ENCODE measurements around the gene DBP. TPM values are rescaled to one million over a fixed set of nuclear protein-coding genes. Genes with fewer than 3 reads are reported as not detected.

The DBP gene
- total RNA-seq, 3 donors from 2014 or later (not counting 1 experiment from before 2014, with no cell fraction given), result 16.4 to 31.2 (median 24.3) TPM

DNA sequence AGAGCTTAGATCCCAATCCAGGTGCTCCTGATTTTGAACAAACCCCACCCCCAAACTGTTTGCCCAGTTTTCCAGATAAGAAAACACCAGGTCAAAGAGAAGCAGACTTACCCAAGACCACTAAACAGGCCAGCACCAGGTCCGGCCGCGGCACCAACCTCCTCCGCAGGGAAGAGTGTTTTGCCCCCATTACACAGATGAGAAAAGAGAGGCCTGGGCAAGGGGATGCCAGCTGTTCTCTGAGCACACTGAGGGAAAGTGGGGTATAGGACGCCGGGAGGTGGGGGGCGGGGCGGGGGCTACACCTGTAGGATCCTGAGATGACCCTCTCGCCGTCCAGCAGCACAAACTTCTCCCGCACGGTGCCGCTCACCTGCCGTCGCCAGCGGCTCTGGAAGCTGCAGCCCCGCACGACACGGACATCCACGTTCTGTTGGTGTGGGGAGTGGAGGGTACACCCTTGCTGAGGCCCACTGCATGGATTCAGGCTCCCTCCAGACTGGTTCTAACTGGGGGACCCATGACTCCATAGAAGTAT is 27.5 kb downstream of the DBP start:
- no peak for DNase-seq
- ATAC-seq, result no peak
- TF ChIP-seq, protein P1, sequence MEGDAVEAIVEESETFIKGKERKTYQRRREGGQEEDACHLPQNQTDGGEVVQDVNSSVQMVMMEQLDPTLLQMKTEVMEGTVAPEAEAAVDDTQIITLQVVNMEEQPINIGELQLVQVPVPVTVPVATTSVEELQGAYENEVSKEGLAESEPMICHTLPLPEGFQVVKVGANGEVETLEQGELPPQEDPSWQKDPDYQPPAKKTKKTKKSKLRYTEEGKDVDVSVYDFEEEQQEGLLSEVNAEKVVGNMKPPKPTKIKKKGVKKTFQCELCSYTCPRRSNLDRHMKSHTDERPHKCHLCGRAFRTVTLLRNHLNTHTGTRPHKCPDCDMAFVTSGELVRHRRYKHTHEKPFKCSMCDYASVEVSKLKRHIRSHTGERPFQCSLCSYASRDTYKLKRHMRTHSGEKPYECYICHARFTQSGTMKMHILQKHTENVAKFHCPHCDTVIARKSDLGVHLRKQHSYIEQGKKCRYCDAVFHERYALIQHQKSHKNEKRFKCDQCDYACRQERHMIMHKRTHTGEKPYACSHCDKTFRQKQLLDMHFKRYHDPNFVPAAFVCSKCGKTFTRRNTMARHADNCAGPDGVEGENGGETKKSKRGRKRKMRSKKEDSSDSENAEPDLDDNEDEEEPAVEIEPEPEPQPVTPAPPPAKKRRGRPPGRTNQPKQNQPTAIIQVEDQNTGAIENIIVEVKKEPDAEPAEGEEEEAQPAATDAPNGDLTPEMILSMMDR (IDR thresholded peaks at IDR 0.05), result no peak
- H3K27ac ChIP-seq (ENCODE audit: low read length), result no peak overlapping the region
- no peaks in the 10 kb centered on the region for H3K9me3 ChIP-seq (ENCODE audit: control insufficient read depth, insufficient read depth, low read length)
- H3K4me3 ChIP-seq (ENCODE audit: low read length), result no peak overlapping the region
- Mint-ChIP-seq H3K4me1 (peaks cover 0 to 4% of the 10 kb centered on the region in 2 donors), H3K9me3 (no peaks in the 10 kb centered on the region), H3K4me3 (no peak overlapping the region), H3K27me3 (ENCODE audit: low read depth in 2 of 2) (no peaks in the 10 kb centered on the region), H3K36me3 (no peaks in the 10 kb centered on the region), H3K27ac (no peak overlapping the region)
- intact Hi-C loops (cut with micrococcal nuclease), result no loop called here
- 96% methylated on average over 20 of the region's 20 CpGs for WGBS (ENCODE audit: insufficient coverage)
- H3K4me1 ChIP-seq (ENCODE audit: control insufficient read depth, insufficient read depth, low read length), result peaks cover 4% of the 10 kb centered on the region
- peaks cover under 1% of the 10 kb centered on the region for H3K36me3 ChIP-seq (ENCODE audit: control insufficient read depth, insufficient read depth, low read length)
- no peaks in the 10 kb centered on the region for H3K27me3 ChIP-seq (ENCODE audit: control insufficient read depth, insufficient read depth, low read length)

DNA sequence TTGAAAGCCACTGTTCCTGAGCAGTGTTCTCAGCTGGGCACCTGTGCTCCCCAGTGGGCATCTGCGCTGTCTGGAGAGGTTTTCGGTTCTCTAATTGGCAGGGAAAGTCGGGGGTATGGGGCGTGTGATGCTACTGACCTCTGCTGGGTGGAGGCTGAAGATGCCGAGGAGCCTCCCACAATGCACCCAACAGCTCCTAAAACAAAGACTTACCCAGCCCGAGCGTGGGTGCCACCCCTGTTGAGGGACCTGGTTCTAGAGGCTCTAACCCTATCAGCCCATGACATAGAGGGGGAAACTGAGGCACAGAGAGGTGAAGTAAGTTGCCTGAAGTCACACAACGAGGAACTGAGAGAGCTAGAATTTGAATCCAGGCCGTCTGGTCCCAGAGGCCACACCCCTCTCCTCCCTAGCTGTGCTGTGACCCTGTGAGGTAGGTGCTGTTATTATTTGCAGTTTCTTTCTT is 28.3 kb downstream of the DBP start:
- Histone ChIP-seq H3K4me1 (ENCODE audit: control insufficient read depth, insufficient read depth, low read length) (peaks cover 4% of the 10 kb centered on the region), H3K27me3 (ENCODE audit: control insufficient read depth, insufficient read depth, low read length) (no peaks in the 10 kb centered on the region), H3K4me3 (ENCODE audit: low read length) (no peak overlapping the region), H3K36me3 (ENCODE audit: control insufficient read depth, insufficient read depth, low read length) (no peaks in the 10 kb centered on the region), H3K27ac (ENCODE audit: low read length) (no peak overlapping the region), H3K9me3 (ENCODE audit: control insufficient read depth, insufficient read depth, low read length) (no peaks in the 10 kb centered on the region)
- Mint-ChIP-seq H3K4me1 (peaks cover 0 to 4% of the 10 kb centered on the region in 2 donors), H3K27me3 (ENCODE audit: low read depth in 2 of 2) (no peaks in the 10 kb centered on the region), H3K36me3 (no peaks in the 10 kb centered on the region), H3K9me3 (no peaks in the 10 kb centered on the region), H3K4me3 (no peak overlapping the region), H3K27ac (no peak overlapping the region)
- TF ChIP-seq, protein P1 (IDR thresholded peaks at IDR 0.05), result peak; percentile 8
- DNase-seq, result peak in 1 of 2 donors; percentile 79
- intact Hi-C loops (cut with micrococcal nuclease), result no loop called here
- peak; percentile 69 to 92 (median 76) for ATAC-seq
- WGBS (ENCODE audit: insufficient coverage), result 10% methylated on average over 5 of the region's 9 CpGs

DNA sequence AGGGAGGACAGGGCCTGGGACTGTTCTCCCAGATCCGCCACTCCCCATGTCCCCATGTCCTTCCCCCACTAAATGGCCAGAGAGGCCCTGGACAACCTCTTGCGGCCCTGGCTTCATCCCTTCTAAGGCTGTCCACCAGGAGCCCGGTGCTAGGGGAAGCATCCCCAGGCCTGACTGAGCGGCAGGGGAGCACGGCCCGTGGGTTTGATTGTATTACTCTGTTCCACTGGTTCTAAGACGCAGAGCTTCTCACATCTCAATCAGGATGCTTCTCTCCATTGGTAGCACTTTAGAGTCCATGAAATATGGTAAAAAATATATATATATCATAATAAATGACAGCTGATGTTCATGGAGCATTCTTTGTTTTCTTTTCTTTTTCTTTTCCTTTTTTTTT is 29.8 kb downstream of the DBP start:
- peaks cover 4% of the 10 kb centered on the region for H3K4me1 ChIP-seq (ENCODE audit: control insufficient read depth, insufficient read depth, low read length)
- Mint-ChIP-seq H3K27ac (no peak overlapping the region), H3K4me3 (no peak overlapping the region), H3K36me3 (no peaks in the 10 kb centered on the region), H3K4me1 (peaks cover 0 to 4% of the 10 kb centered on the region in 2 donors), H3K27me3 (ENCODE audit: low read depth in 2 of 2) (no peaks in the 10 kb centered on the region), H3K9me3 (no peaks in the 10 kb centered on the region)
- DNase-seq (no peak), ATAC-seq (no peak)
- TF ChIP-seq, protein P1 (IDR thresholded peaks at IDR 0.05), result no peak
- H3K27me3 ChIP-seq (ENCODE audit: control insufficient read depth, insufficient read depth, low read length), result no peaks in the 10 kb centered on the region
- H3K27ac ChIP-seq (ENCODE audit: low read length), result no peak overlapping the region
- no peak overlapping the region for H3K4me3 ChIP-seq (ENCODE audit: low read length)
- H3K9me3 ChIP-seq (ENCODE audit: control insufficient read depth, insufficient read depth, low read length), result no peaks in the 10 kb centered on the region
- H3K36me3 ChIP-seq (ENCODE audit: control insufficient read depth, insufficient read depth, low read length), result no peaks in the 10 kb centered on the region
- WGBS (ENCODE audit: insufficient coverage), result 97% methylated on average over 5 of the region's 7 CpGs
- intact Hi-C loops (cut with micrococcal nuclease), result no loop called here

Measured in natural killer cell (primary cell).